D721Med (cell line): Measurements from ENCODE around the gene PHOX2B.
A peak's percentile ranks its signal among the peaks of the same experiment; 100 is the strongest.

Experiments
- DNase-seq: peaks from one replicate; pipeline ENCODE4 v3.0.0; 2011; ENCODE audit warnings: low spot score; ENCODE audit not compliant: insufficient read length
- FAIRE-seq: peaks from 2 replicates; lab custom pipeline; 2011; peaks lifted over from hg19 to GRCh38; lab: Jason Lieb, UNC
- TF ChIP-seq, protein P1 (sequence below): IDR thresholded peaks from 2 replicates; pipeline ENCODE4 v1.5.1; 2012; ENCODE audit warnings: mild to moderate bottlenecking, control low read depth; ENCODE audit not compliant: insufficient read depth; ENCODE audit errors: missing control alignments

Gene PHOX2B

DNA sequence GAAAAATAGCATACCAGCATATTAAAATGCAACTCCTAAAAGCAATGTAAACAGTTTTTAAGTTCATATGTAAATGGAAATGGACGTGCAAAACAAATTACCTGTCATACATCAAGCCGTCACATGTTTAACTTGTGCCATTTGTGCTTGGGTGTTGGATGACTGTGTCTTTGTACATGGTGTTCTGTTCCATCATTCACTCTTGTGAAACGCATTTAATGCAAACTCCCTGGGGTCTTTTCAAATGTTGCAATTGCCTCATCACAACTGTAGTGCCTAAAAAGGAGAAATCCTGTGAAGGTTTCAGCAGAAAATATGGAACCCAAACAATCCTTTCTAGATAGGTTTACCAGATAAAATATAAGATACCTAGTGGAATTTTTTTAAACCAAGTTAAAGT lies 52.4 kb downstream of the PHOX2B start:
- FAIRE-seq (peak; percentile 48), DNase-seq (no peak)
- TF ChIP-seq, protein P1, sequence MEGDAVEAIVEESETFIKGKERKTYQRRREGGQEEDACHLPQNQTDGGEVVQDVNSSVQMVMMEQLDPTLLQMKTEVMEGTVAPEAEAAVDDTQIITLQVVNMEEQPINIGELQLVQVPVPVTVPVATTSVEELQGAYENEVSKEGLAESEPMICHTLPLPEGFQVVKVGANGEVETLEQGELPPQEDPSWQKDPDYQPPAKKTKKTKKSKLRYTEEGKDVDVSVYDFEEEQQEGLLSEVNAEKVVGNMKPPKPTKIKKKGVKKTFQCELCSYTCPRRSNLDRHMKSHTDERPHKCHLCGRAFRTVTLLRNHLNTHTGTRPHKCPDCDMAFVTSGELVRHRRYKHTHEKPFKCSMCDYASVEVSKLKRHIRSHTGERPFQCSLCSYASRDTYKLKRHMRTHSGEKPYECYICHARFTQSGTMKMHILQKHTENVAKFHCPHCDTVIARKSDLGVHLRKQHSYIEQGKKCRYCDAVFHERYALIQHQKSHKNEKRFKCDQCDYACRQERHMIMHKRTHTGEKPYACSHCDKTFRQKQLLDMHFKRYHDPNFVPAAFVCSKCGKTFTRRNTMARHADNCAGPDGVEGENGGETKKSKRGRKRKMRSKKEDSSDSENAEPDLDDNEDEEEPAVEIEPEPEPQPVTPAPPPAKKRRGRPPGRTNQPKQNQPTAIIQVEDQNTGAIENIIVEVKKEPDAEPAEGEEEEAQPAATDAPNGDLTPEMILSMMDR: no peak
